HT-29 (cell line): ENCODE data around the gene LRRC74A. TPM values are rescaled to one million over a fixed set of nuclear protein-coding genes. Genes with fewer than 3 reads are reported as not detected.

Source experiments
- DNase-seq: peaks from one replicate; pipeline ENCODE4 v3.0.0-alpha.2; 2015; ENCODE audit warnings: low spot score
- total RNA-seq: library from RNA; depleted of rRNA; stranded (reverse); fragments of >200 nt; shearing (Covaris generic); gene quantifications from 2 replicates; pipeline ENCODE4 v1.2.3, GENCODE V29; 2014

Gene LRRC74A
- total RNA-seq, 1 experiment from 2014 or later: not detected

GRCh38 chr14:76810525-76810924, 15.7 kb upstream of the LRRC74A start:
- DNase-seq: no peak

GRCh38 chr14:76810953-76811400, 15.2 kb upstream of the LRRC74A start:
- peak; percentile 27 for DNase-seq

GRCh38 chr14:76811561-76811960, 14.6 kb upstream of the LRRC74A start:
- no peak for DNase-seq

- DNase-seq: peak; percentile 21
Observed at GRCh38 chr14:76812093-76812421, 14.2 kb upstream of the LRRC74A start.

GRCh38 chr14:76812422-76813383, 13.5 kb upstream of the LRRC74A start, which contains the start of gene ANGEL1:
TSS of gene ANGEL1 (minus strand) at chr14:76812882. CDS start at chr14:76812827, 55 bp downstream.
- DNase-seq: peak; percentile 87

GRCh38 chr14:76814726-76815645, 11.2 kb upstream of the LRRC74A start:
- DNase-seq: no peak

GRCh38 chr14:76820700-76821099, 5.5 kb upstream of the LRRC74A start:
- DNase-seq: no peak

- no peak for DNase-seq
Observed at GRCh38 chr14:76827696-76828296, 1.6 kb downstream of the LRRC74A start.

- DNase-seq: no peak
Observed at GRCh38 chr14:76828339-76829012, 2.3 kb downstream of the LRRC74A start.

- no peak for DNase-seq
Observed at GRCh38 chr14:76829013-76829365, 2.8 kb downstream of the LRRC74A start.

- no peak for DNase-seq
Observed at GRCh38 chr14:76829650-76830421, 3.6 kb downstream of the LRRC74A start.

- DNase-seq: no peak
Observed at GRCh38 chr14:76830556-76830955, 4.3 kb downstream of the LRRC74A start.

GRCh38 chr14:76832503-76832988, 6.3 kb downstream of the LRRC74A start:
- DNase-seq: no peak

GRCh38 chr14:76833011-76833410, 6.8 kb downstream of the LRRC74A start:
- DNase-seq: no peak

- DNase-seq: peak; percentile 12
Observed at GRCh38 chr14:76834241-76834661, 8.0 kb downstream of the LRRC74A start.

- no peak for DNase-seq
Observed at GRCh38 chr14:76836029-76836630, 9.9 kb downstream of the LRRC74A start.

GRCh38 chr14:76837524-76837923, 11.3 kb downstream of the LRRC74A start:
- DNase-seq: no peak

- DNase-seq: no peak
Observed at GRCh38 chr14:76842414-76842813, 16.2 kb downstream of the LRRC74A start.

- DNase-seq: peak; percentile 21
Observed at GRCh38 chr14:76844223-76844622, 18.0 kb downstream of the LRRC74A start.
